Femur (tissue), 1 donor: Measurements from ENCODE around the gene ULK3.

Experiments used
- DNase-seq: peaks from one replicate; pipeline ENCODE4 v3.0.0-alpha.2; 2017

The ULK3 gene

GRCh38 chr15:74794248-74794969 is 48.5 kb downstream of the ULK3 start:
- peak; percentile 11 for DNase-seq

- DNase-seq = no peak
Observed at GRCh38 chr15:74793135-74794028, 49.6 kb downstream of the ULK3 start.

- DNase-seq = peak; percentile 18
Observed at GRCh38 chr15:74792227-74793016, 50.5 kb downstream of the ULK3 start.

- no peak for DNase-seq
Observed at GRCh38 chr15:74791667-74792066, 51.3 kb downstream of the ULK3 start.

GRCh38 chr15:74791007-74791406 is 51.9 kb downstream of the ULK3 start:
- no peak for DNase-seq

GRCh38 chr15:74790080-74790916 is 52.7 kb downstream of the ULK3 start:
- DNase-seq = peak; percentile 87

- DNase-seq = no peak
Observed at GRCh38 chr15:74789741-74790079, 53.2 kb downstream of the ULK3 start.

GRCh38 chr15:74789171-74789631 is 53.8 kb downstream of the ULK3 start:
- DNase-seq = no peak

GRCh38 chr15:74788683-74789151 is 54.2 kb downstream of the ULK3 start:
- DNase-seq = no peak

- no peak for DNase-seq
Observed at GRCh38 chr15:74788042-74788682, 54.8 kb downstream of the ULK3 start.

- DNase-seq = peak; percentile 86
Observed at GRCh38 chr15:74787251-74788041, 55.5 kb downstream of the ULK3 start.

GRCh38 chr15:74786551-74787165 is 56.3 kb downstream of the ULK3 start:
- DNase-seq = no peak
